Upper lobe of right lung (tissue), 1 donor: Measurements from ENCODE around the gene CCDC40. TPM values are rescaled to one million over a fixed set of nuclear protein-coding genes. Genes with fewer than 3 reads are reported as not detected.
"Not testable (repeated sequence)": the region's sequence is repeated elsewhere in the genome, so short reads cannot be mapped to it uniquely, and the experiment has no call there.

Source experiments
- ATAC-seq: fragments of 200-7000 bp; cut with Tn5 transposase; one replicate; pipeline ENCODE4 v1.9.1; 2020; ENCODE audit warnings: mild to moderate bottlenecking, moderate library complexity
- DNase-seq: peaks from one replicate; pipeline ENCODE4 v3.0.0-alpha.2; 2020
- H3K27ac ChIP-seq: fragments of 200-600 bp; one replicate; pipeline ENCODE4 v1.8.0; 2022
- H3K27me3 ChIP-seq: fragments of 200-600 bp; one replicate; pipeline ENCODE4 v1.8.0; 2022; ENCODE audit warnings: mild to moderate bottlenecking
- H3K36me3 ChIP-seq: fragments of 200-600 bp; one replicate; pipeline ENCODE4 v1.8.0; 2022
- H3K4me1 ChIP-seq: fragments of 200-600 bp; one replicate; pipeline ENCODE4 v1.8.0; 2022
- H3K4me3 ChIP-seq: fragments of 200-600 bp; one replicate; pipeline ENCODE4 v1.8.0; 2022; ENCODE audit warnings: mild to moderate bottlenecking
- H3K9me3 ChIP-seq: fragments of 200-600 bp; one replicate; pipeline ENCODE4 v1.8.0; 2022
- intact Hi-C: fragments of 100-400 bp; cut with DNase I; formaldehyde crosslinking; loops from one replicate; pipeline ENCODE4 v1.11.0; 2022
- total RNA-seq: library from RNA; stranded (reverse); fragmentation: NEBNext Ultra II Directional; extraction: Animal tissue kit (Norgen Biotek cat#: 25700); gene quantifications from one replicate; pipeline ENCODE4 v1.2.1, GENCODE V29; 2021
- TF ChIP-seq, protein P1 (sequence below): fragments of 200-600 bp; IDR thresholded peaks from one replicate; pipeline ENCODE4 v1.8.0; 2022; ENCODE audit warnings: antibody characterized with exemption
- donor health status: DM: no; HTN: yes; CAD: no; lungs with severe emphysema.

The CCDC40 gene
- total RNA-seq, 1 donor from 2014 or later = 3.5 TPM

DNA sequence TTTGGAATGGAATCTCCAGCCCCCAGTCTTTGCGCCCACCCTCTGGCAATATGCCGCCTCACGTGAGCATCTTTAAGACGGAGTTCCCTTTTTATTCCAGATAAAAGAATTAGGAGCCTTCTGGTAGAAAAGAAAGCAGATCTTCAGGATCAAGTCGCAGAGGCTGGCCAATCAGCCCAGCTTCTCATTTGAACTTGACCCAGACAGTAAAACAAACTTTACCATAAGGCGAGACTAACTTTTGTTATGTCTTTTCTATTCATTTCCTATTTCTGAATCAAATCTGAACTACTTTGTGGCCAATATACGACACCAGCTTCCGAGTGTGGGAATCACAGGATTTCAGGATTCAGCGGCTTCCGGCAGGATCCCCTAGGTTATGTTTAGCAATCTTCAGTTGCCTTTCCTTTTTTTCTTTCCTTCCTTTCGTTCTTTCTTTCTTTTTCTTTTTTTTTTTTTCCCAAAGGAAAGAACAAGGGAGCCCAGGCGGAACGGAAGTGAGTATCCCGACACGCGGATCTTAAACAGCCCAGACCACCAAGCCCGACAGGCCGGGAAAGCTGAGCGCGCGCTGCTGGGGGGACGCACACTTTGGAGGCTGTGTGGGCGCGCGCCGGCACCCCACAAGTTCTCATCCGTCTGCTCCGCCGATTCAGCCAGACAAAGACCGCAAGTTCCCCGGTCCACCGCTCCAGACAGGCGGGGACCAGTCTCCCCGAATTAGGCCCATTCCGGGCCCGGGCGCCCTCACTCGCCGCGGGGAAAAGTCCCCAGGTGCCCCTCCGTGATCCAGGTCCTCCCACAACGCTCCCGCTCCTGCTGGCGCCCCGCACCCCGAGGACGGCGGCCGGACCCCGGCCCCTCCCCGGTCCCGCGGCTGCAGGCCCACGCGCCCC, 1.4 kb upstream of the CCDC40 start:
- peak; percentile 0 for ATAC-seq
- no peaks in the 10 kb centered on the region for H3K36me3 ChIP-seq
- peaks cover 14% of the 10 kb centered on the region for H3K4me1 ChIP-seq
- peak overlapping the region; percentile 72 for H3K4me3 ChIP-seq
- H3K27me3 ChIP-seq = no peaks in the 10 kb centered on the region
- no peaks in the 10 kb centered on the region for H3K9me3 ChIP-seq
- TF ChIP-seq, protein P1, sequence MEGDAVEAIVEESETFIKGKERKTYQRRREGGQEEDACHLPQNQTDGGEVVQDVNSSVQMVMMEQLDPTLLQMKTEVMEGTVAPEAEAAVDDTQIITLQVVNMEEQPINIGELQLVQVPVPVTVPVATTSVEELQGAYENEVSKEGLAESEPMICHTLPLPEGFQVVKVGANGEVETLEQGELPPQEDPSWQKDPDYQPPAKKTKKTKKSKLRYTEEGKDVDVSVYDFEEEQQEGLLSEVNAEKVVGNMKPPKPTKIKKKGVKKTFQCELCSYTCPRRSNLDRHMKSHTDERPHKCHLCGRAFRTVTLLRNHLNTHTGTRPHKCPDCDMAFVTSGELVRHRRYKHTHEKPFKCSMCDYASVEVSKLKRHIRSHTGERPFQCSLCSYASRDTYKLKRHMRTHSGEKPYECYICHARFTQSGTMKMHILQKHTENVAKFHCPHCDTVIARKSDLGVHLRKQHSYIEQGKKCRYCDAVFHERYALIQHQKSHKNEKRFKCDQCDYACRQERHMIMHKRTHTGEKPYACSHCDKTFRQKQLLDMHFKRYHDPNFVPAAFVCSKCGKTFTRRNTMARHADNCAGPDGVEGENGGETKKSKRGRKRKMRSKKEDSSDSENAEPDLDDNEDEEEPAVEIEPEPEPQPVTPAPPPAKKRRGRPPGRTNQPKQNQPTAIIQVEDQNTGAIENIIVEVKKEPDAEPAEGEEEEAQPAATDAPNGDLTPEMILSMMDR = no peak
- H3K27ac ChIP-seq = peak overlapping the region; percentile 61
- intact Hi-C loops = no loop called here
- DNase-seq = peak; percentile 76

DNA sequence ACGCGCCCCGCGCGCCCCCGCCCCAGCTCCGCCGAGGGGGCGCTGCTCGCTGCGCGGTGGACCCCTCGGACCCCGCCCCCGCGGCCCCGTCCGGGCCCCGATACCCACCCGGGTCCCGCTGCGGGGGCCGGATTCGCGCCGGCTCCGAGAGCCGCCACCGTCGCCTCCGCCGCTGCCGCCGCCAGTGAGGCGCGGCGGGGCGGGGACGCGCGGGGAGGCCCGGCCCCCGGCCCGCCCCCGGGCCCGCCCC, 830 bp upstream of the CCDC40 start, which contains the start of gene TBC1D16:
Gene TBC1D16, minus strand, starts transcription at position 186 of the 250 bp plus-strand sequence. CDS start 22,325 bp downstream, outside the sequence.
- intact Hi-C loops = no loop called here
- H3K4me3 ChIP-seq = peak within 1 kb of the TSS; percentile 72
- peak within 1 kb of the TSS; percentile 94 for H3K27ac ChIP-seq
- no peak for ATAC-seq
- H3K36me3 ChIP-seq = no peaks in the 10 kb centered on the region
- no peaks in the 10 kb centered on the region for H3K27me3 ChIP-seq
- no peaks in the 10 kb centered on the region for H3K9me3 ChIP-seq
- TF ChIP-seq, protein P1 = no peak
- no peak for DNase-seq
- peaks cover 8% of the 10 kb centered on the region for H3K4me1 ChIP-seq

DNA sequence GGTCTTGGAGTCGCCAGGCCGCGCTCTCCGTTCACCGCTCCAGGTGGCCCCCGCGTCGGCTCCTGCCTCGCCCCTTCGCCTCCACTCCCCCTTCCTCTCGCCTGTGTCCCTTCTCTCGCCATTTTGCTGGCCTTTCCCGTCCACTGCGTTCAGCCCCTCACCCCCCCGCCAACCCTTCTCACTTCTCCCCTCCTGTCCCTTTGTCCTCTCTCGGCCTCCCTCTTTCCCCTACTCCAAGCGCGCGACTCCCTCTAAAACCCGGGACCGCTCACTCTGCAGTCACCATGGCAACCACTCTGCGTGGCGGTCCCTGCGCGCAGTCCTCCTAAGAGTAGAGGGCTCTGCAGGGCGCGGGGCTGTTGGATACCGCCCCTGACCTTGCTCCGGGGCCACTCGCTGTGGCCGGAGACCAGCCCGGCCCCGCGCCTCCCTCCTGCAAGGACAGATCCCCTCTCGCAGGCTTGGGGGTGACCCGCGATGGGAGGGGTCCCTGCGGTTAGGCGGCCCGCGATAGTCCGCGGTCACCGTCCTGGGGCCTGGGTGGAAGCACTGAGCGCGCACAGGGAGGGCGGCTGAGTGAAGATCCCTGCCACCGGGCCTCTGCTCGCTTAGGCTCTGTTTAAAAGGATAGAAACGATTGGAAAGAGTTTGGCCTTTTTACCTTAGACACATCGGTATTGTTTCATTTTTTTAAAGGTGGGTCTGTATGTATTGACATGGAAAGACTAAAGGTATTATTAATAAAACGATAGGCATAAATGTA, 454 bp downstream of the CCDC40 start:
- Histone ChIP-seq H3K27me3 (no peaks in the 10 kb centered on the region), H3K27ac (peak overlapping the region; percentile 94), H3K9me3 (no peaks in the 10 kb centered on the region), H3K4me3 (peak overlapping the region; percentile 66), H3K36me3 (no peaks in the 10 kb centered on the region), H3K4me1 (peaks cover 4% of the 10 kb centered on the region)
- peak; percentile 71 for DNase-seq
- TF ChIP-seq, protein P1 = no peak
- peak; percentile 36 for ATAC-seq
- intact Hi-C loops = no loop called here

DNA sequence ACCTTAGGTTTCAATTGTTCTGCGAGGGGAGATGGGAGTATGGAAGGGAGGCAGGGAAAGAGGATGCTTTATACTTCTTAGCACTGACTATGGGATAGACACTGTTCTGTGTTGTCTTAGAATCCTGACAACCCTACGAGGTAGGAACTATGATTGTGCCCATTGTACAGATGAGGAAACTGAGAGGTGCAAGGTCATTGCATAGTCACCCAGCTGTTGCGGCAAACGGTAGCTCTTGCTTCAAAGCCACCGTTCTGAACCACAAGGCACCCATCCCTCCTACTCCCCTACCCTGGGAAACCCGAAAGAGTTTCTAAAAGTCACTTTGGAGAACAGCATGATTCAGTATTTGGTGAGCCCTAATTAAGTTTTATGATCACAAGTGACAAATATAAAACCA, 7.5 kb downstream of the CCDC40 start:
- ATAC-seq (no peak), DNase-seq (no peak)
- Histone ChIP-seq H3K4me3 (no peak overlapping the region), H3K27ac (no peak overlapping the region), H3K4me1 (no peaks in the 10 kb centered on the region), H3K27me3 (no peaks in the 10 kb centered on the region), H3K9me3 (no peaks in the 10 kb centered on the region), H3K36me3 (no peaks in the 10 kb centered on the region)
- TF ChIP-seq, protein P1 = no peak
- intact Hi-C loops = no loop called here

- H3K27ac ChIP-seq = no peak overlapping the region
- intact Hi-C loops = no loop called here
- H3K4me1 ChIP-seq = no peaks in the 10 kb centered on the region
- TF ChIP-seq, protein P1 = no peak
- no peak overlapping the region for H3K4me3 ChIP-seq
- no peaks in the 10 kb centered on the region for H3K36me3 ChIP-seq
- ATAC-seq (no peak), DNase-seq (no peak)
- H3K27me3 ChIP-seq = no peaks in the 10 kb centered on the region
- no peaks in the 10 kb centered on the region for H3K9me3 ChIP-seq
Measured at GRCh38 chr17:80045703-80046102, 9.3 kb downstream of the CCDC40 start.

DNA sequence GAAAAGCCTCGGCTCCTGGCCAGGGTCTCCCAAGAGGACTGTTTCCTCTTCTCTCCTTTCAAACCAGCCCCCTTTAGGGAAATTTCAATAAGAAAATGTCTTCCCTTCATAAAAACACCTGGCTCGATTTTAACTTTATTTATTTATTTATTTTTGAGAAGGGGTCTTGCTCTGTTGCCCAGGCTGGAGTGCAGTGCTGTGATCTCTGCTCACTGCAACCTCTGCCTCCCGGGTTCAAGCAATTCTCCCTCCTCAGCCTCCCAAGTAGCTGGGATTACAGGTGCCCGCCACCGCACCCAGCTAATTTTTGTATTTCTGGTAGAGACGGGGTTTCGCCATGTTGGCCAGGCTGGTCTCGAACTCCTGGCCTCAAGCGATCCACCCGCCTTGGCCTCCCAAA, 10.3 kb downstream of the CCDC40 start:
- H3K9me3 ChIP-seq, intact Hi-C loops, ATAC-seq, DNase-seq, H3K36me3 ChIP-seq, H3K4me3 ChIP-seq, H3K27ac ChIP-seq, H3K4me1 ChIP-seq, H3K27me3 ChIP-seq: not testable (repeated sequence)
